GM21515 (cell line): ENCODE results near the gene NEURL4.

ENCODE experiments used
- ATAC-seq: cut with Tn5 transposase; IDR thresholded peaks from one replicate; pipeline ENCODE4 v1.9.1; 2021; ENCODE audit not compliant: unreplicated experiment

The NEURL4 gene

GRCh38 chr17:7306911-7307685 is 22.0 kb downstream of the NEURL4 start, which contains the start of gene EIF5A:
TSS of gene EIF5A (plus strand) at chr17:7307628. CDS start at chr17:7309636, 2,008 bp downstream.
- peak; percentile 63 for ATAC-seq

GRCh38 chr17:7304179-7304578 is 25.0 kb downstream of the NEURL4 start:
- no peak for ATAC-seq

- ATAC-seq: no peak
Measured at GRCh38 chr17:7296189-7296861, 32.8 kb downstream of the NEURL4 start.

DNA sequence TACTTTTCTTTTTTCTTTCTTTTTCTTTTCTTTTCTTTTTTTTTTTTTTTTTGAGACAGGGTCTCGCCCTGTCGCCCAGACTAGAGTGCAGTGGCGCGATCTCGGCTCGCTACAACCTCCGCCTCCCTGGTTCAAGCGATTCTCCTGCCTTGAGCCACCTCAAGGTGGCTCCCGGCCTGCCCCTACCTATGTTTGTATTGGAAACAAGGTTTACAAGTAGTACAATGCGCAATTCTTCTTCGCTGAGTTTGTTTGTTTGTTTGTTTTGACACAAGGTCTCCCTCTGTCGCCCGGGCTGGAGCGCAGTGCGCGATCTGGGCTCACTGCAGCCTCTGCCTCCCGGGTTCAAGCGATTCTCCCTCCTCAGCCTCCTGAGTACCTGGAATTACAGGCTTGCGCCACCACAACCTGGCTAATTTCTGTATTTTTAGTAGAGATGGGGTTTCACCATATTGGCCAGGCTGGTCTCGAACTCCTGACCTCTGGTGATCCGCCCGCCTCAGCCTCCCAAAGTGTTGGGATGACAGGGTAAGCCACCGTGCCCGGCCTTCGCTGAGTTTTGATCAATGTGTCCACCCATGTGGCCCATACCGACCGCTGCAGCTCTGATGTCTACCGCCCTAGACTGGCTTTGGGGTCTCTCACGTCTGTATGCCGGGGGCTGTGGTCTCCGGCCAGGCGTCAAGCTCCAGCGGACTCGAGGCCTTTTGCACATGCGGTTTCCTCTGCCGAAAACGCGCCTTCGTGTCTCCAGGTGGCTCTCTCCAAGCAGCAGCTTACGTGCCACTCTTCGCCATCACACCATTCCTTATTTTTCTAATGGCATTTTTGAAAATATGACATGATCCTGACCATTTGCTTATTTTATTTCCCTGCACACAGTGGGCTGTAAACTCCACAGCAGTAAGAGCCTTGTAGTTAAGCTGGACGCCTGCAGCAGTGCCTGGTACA is 33.6 kb downstream of the NEURL4 start:
- no peak for ATAC-seq

GRCh38 chr17:7294614-7295153 is 34.5 kb downstream of the NEURL4 start, which contains the start of gene YBX2:
TSS of gene YBX2 (minus strand) at chr17:7294639. CDS start at chr17:7294500, 139 bp downstream.
- no peak for ATAC-seq

- ATAC-seq: no peak
Measured at GRCh38 chr17:7293816-7294613, 35.1 kb downstream of the NEURL4 start.

DNA sequence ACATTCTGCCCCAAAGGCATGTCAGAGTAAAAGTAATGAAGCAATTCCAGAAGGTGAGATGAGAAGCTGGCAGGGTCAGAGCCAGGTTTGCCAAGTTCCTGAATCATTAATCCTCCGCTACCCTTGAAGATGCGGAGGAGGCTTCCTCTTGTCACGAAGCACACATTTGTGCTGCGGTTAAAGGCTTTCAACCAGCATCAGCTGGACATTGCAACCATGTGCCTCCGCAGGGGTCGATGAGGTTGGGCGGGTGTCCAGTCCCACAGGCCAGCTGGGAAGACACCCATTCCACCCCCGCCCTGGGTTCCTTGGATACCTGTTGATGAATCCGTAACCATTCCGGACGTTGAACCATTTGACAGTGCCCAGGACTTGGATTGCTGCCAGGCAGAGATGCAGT is 36.0 kb downstream of the NEURL4 start:
- ATAC-seq: no peak

GRCh38 chr17:7292729-7293128 is 36.4 kb downstream of the NEURL4 start:
- ATAC-seq: no peak

DNA sequence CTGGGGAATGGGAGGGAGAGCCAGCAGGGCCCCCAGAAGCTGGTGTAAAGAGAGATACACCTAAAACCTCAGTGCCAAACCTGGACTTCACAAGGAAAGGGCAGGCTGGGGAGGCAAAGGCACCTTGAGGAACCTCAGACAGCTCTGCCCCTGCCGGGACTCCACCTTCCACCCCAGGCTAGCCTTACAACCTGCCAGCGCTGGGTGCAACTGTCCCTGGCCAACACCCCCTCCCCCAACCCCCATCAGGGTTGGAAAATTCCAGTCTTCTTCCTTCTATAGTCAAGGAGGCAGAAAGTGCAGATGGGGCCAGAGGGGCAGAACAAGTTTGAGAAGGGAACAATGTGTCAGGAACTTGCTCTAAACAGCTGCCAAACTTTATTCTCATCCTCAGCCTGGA is 36.9 kb downstream of the NEURL4 start:
- no peak for ATAC-seq

- no peak for ATAC-seq
Measured at GRCh38 chr17:7290685-7291084, 38.5 kb downstream of the NEURL4 start.

DNA sequence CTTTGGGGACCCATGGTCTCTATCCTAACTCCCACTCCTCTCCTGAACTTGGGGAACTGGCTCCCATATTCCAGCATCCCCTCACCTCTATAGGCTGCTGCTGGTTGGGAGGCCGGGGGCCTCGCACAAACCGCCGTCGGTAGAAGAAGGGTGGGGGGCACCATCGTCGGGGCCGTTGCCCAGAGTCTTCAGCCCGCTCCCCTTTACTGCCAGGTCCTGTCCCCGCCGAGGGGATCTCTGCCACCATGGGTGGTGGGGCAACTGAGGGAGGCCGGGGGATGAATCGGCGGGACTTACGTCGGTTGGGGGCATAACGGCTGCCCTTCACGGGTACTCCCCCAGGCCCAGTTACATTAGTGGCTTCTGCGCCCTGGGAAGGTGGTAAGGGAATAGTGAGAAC is 39.0 kb downstream of the NEURL4 start:
- ATAC-seq: no peak

DNA sequence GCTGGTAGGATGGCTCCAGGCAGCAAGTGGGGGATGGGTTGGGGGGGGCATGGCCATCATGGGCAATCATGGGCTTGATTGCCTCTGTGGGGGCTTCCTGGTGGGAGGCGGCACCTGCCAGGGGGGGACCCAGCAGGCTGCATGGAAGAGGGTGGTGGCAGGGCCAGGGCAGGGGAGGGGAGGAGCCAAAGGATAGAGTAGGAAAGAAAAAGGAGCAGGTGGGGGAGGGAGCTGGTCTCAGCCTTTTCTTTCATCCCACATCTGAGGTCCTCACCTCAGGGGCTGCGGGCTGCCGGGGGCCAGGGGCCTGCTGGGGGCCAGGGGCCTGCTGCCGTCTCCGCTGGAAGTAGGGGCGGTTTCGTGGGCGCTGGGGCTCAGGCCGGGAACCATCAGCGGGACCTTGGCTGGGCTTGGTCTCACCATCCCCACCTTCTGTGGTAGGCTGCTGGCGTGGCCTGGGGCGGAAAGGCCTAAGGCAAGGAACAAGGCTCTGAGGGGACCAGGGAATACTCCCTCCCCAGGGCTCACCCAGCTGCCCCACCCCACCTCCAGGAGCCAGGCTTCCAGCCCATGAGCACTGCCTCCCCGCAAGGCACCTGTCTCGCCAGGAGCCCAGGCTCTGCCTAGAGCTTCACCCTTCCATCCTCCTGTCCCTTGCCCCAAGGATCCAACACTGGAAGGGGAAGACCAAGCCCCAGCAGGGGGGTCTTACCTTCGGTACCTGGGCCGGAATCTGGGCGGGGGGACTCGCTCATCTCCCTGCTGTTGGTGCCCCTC is 39.7 kb downstream of the NEURL4 start:
- ATAC-seq: no peak

- ATAC-seq: no peak
Measured at GRCh38 chr17:7285679-7286078, 43.5 kb downstream of the NEURL4 start.

- ATAC-seq: no peak
Measured at GRCh38 chr17:7284911-7285310, 44.2 kb downstream of the NEURL4 start.

GRCh38 chr17:7283471-7284216 is 45.5 kb downstream of the NEURL4 start:
- ATAC-seq: no peak

DNA sequence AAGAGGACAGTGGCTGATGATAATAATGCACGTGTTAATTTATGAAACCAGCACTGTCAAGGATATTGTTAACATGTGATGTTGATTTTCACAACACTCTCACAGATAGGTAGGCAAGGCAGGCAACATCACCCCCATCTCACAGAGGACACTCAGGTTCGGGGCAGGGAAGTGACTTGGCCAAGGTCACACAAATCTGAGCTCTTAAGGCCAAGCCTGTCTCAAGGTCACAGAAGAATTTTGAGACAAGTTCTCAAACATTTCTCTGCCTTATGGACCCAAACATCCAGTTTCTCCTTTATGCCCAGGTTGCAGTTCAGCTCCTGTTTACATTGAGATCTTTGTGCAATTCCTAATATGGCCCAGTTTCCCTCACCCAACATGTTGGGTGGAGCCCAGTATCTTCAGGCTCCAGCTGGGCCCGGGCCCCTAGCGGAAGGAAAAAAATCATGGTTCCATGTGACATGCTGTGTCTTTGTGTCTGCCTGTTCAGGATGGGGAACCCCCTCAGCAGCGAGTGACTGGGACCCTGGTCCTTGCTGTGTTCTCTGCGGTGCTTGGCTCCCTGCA is 46.3 kb downstream of the NEURL4 start:
- ATAC-seq: no peak

- no peak for ATAC-seq
Measured at GRCh38 chr17:7281953-7282751, 47.0 kb downstream of the NEURL4 start.
